ENCODE results near the gene ADAT1.

Gene ADAT1

DNA sequence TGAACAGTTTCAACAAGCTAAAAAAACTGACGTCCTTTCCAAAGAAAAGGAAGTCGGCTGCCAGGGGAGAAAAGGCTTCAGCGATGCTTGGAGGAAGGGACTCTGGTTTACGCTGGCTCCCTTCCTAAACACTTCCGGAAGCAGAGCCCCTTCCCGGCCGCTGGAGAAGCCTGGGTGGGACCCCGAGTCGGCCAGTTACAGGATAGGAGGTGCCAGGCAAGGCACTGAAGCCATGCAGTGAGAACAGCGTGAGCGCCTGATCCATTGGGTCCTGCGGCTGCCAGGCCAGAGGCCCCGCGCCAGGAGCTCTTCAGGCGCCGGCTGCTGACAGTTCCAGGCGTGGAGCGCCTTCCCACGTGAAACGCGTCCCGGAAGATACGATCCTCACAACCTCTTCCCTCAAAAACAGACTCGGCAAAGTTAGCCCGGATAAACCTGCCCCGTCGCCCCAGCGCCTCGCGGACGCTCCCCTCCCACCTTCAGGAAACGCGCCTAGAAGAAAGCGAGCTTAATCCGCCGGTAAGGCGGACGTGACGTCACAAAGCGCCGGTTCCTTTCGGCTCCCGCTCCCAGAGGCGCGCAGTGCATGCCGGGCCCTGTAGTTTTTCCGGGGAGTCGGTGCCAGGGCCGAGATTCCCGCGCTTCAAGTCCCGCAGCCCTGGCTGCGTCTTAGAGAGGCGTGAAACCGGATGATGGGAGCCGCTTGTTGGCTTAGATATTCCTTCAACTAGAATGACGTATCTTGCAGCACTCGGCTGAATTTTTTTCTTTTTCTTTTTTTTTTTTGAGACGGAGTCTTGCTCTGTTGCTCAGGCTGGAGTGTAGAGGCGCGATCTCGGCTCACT, at the start of gene ADAT1:
Gene ADAT1 (minus strand): TSS at position 521 of the 845 bp plus-strand sequence. CDS start 2,482 bp downstream, outside the sequence.
- TF ChIP-seq, protein P1, sequence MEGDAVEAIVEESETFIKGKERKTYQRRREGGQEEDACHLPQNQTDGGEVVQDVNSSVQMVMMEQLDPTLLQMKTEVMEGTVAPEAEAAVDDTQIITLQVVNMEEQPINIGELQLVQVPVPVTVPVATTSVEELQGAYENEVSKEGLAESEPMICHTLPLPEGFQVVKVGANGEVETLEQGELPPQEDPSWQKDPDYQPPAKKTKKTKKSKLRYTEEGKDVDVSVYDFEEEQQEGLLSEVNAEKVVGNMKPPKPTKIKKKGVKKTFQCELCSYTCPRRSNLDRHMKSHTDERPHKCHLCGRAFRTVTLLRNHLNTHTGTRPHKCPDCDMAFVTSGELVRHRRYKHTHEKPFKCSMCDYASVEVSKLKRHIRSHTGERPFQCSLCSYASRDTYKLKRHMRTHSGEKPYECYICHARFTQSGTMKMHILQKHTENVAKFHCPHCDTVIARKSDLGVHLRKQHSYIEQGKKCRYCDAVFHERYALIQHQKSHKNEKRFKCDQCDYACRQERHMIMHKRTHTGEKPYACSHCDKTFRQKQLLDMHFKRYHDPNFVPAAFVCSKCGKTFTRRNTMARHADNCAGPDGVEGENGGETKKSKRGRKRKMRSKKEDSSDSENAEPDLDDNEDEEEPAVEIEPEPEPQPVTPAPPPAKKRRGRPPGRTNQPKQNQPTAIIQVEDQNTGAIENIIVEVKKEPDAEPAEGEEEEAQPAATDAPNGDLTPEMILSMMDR (IDR thresholded peaks at IDR 0.05; ENCODE audit: low read length, missing control alignments), result no peak
- peak; percentile 98 for DNase-seq (ENCODE audit: low read depth)
- peak within 1 kb of the TSS; percentile 79 for H3K4me3 ChIP-seq (replicated peaks; ENCODE audit: low read depth, low read length)

GRCh38 chr16:75667503-75667902, 44.4 kb upstream of the ADAT1 start:
- H3K4me3 ChIP-seq (replicated peaks; ENCODE audit: low read depth, low read length), result no peak overlapping the region
- TF ChIP-seq, protein P1 (IDR thresholded peaks at IDR 0.05; ENCODE audit: low read length, missing control alignments), result no peak
- DNase-seq (ENCODE audit: low read depth), result no peak

- DNase-seq (ENCODE audit: low read depth), result peak; percentile 15
- TF ChIP-seq, protein P1 (IDR thresholded peaks at IDR 0.05; ENCODE audit: low read length, missing control alignments), result no peak
- H3K4me3 ChIP-seq (replicated peaks; ENCODE audit: low read depth, low read length), result no peak overlapping the region
These were observed 37.7 kb upstream of the ADAT1 start for GRCh38 chr16:75660726-75661302.

GRCh38 chr16:75660321-75660720, 37.2 kb upstream of the ADAT1 start:
- TF ChIP-seq, protein P1 (IDR thresholded peaks at IDR 0.05; ENCODE audit: low read length, missing control alignments), result no peak
- no peak overlapping the region for H3K4me3 ChIP-seq (replicated peaks; ENCODE audit: low read depth, low read length)

GRCh38 chr16:75658175-75658574, 35.1 kb upstream of the ADAT1 start:
- TF ChIP-seq, protein P1 (IDR thresholded peaks at IDR 0.05; ENCODE audit: low read length, missing control alignments), result no peak
- no peak for DNase-seq (ENCODE audit: low read depth)
- H3K4me3 ChIP-seq (replicated peaks; ENCODE audit: low read depth, low read length), result no peak overlapping the region

More at GRCh38 chr16:75660321-75660720, 37.2 kb upstream of the ADAT1 start:
- no peak for DNase-seq (ENCODE audit: low read depth)

DNA sequence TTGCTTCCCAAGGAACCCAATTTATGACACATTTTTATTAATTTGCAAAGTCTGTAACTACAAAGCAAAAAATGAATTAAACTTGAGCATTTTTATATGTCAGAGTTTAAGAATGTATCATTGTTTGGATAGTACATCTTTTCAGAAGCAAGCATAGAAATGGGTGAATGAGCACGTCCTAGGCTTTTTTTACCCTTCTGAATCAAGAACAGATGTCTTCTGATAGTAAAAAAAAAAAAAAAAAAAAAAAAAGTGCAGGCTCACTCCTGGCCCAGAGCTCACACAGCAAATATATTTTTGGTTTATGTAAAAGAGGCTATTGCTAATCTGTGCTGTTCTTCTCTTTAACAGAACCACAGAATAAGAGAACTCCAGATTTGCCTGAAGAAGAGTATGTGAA, 30.8 kb upstream of the ADAT1 start:
- no peak overlapping the region for H3K4me3 ChIP-seq (replicated peaks; ENCODE audit: low read depth, low read length)
- no peak for DNase-seq (ENCODE audit: low read depth)
- TF ChIP-seq, protein P1 (IDR thresholded peaks at IDR 0.05; ENCODE audit: low read length, missing control alignments), result no peak

All from fibroblast of pulmonary artery (primary cell).